MM.1S (cell line): ENCODE measurements around the gene FAM43A.
A peak's percentile ranks its signal among the peaks of the same experiment; 100 is the strongest.

Experiments
- DNase-seq: peaks from one replicate; pipeline ENCODE4 v3.0.0-alpha.2; 2015
- H2AFZ ChIP-seq: fragments of 300-600 bp; sonication (generic); 2 replicates; pipeline ENCODE4 v1.6.0; 2016; ENCODE audit warnings: antibody characterized with exemption, low read length
- H3F3A ChIP-seq: fragments of 300-600 bp; sonication (generic); 2 replicates; pipeline ENCODE4 v1.6.1; 2016; ENCODE audit warnings: mild to moderate bottlenecking, antibody characterized with exemption, low read length, moderate library complexity, mixed read lengths; ENCODE audit not compliant: insufficient read depth
- H3K27ac ChIP-seq: fragments of 300-600 bp; sonication (generic); 2 replicates; pipeline ENCODE4 v1.5.1; 2016; ENCODE audit warnings: mild to moderate bottlenecking, low read length
- H3K27me3 ChIP-seq: fragments of 300-600 bp; sonication (generic); replicated peaks from 2 replicates; pipeline ENCODE4 v1.6.0; 2016; ENCODE audit warnings: low read length; ENCODE audit not compliant: insufficient read depth
- H3K36me3 ChIP-seq: fragments of 300-600 bp; sonication (generic); replicated peaks from 2 replicates; pipeline ENCODE4 v1.6.1; 2016; ENCODE audit warnings: mild to moderate bottlenecking, low read length, mixed read lengths; ENCODE audit not compliant: insufficient read depth
- H3K4me1 ChIP-seq: fragments of 300-600 bp; sonication (generic); 2 replicates; pipeline ENCODE4 v1.6.1; 2016; ENCODE audit warnings: low read length, mixed read lengths
- H3K4me2 ChIP-seq: fragments of 300-600 bp; sonication (generic); 2 replicates; pipeline ENCODE4 v1.6.0; 2016; ENCODE audit warnings: low read depth, low read length
- H3K4me3 ChIP-seq: fragments of 300-600 bp; sonication (generic); 2 replicates; pipeline ENCODE4 v1.5.1; 2016; ENCODE audit warnings: low read length, mixed read lengths
- H3K79me2 ChIP-seq: fragments of 300-600 bp; sonication (generic); 2 replicates; pipeline ENCODE4 v1.6.1; 2016; ENCODE audit warnings: mixed run types, low read length, mixed read lengths
- H3K9ac ChIP-seq: fragments of 300-600 bp; sonication (generic); 2 replicates; pipeline ENCODE4 v1.6.1; 2016; ENCODE audit warnings: low read length, mixed read lengths
- H3K9me2 ChIP-seq: fragments of 300-600 bp; sonication (generic); replicated peaks from 2 replicates; pipeline ENCODE4 v1.6.1; 2016; ENCODE audit warnings: mild to moderate bottlenecking, low read length, mixed read lengths; ENCODE audit not compliant: insufficient read depth
- H3K9me3 ChIP-seq: fragments of 300-600 bp; sonication (generic); replicated peaks from 2 replicates; pipeline ENCODE4 v1.6.1; 2016; ENCODE audit warnings: mild to moderate bottlenecking, low read length, mixed read lengths; ENCODE audit not compliant: insufficient read depth
- H4K20me1 ChIP-seq: fragments of 300-600 bp; sonication (generic); 2 replicates; pipeline ENCODE4 v1.6.1; 2016; ENCODE audit warnings: mild to moderate bottlenecking, low read length, moderate library complexity, mixed read lengths; ENCODE audit not compliant: insufficient read depth
- CTCF ChIP-seq: fragments of 300-600 bp; sonication (generic); IDR thresholded peaks from 2 replicates; pipeline ENCODE4 v1.5.1; 2016; ENCODE audit warnings: antibody characterized with exemption, low read length, mixed read lengths
- EZH2 ChIP-seq: fragments of 300-600 bp; sonication (generic); optimal IDR thresholded peaks from 2 replicates; pipeline ENCODE3; 2017; ENCODE audit warnings: low read depth, mild to moderate bottlenecking, antibody characterized with exemption, low read length, mixed read lengths
- EZH2phosphoT487 ChIP-seq: fragments of 300-600 bp; sonication (generic); IDR thresholded peaks from 2 replicates; pipeline ENCODE4 v1.6.1; 2018; ENCODE audit warnings: antibody characterized with exemption, low read length

Gene FAM43A

GRCh38 chr3:194682694-194683310, 2.9 kb upstream of the FAM43A start:
- TF ChIP-seq CTCF (peak; percentile 98), EZH2phosphoT487 (no peak)
- H3K9ac ChIP-seq, result no peak overlapping the region
- no peak overlapping the region for H3K4me3 ChIP-seq
- peak; percentile 88 for DNase-seq
- peak overlapping the region; percentile 35 for H2AFZ ChIP-seq
- H3K9me3 ChIP-seq, result no peaks in the 10 kb centered on the region
- no peak overlapping the region for H3K27ac ChIP-seq
- H3K36me3 ChIP-seq, result no peaks in the 10 kb centered on the region
- H3F3A ChIP-seq, result peaks cover 3% of the 10 kb centered on the region; the same call in 1 of the 2 replicates
- H4K20me1 ChIP-seq, result no peaks in the 10 kb centered on the region
- H3K9me2 ChIP-seq, result no peaks in the 10 kb centered on the region
- H3K4me1 ChIP-seq, result peaks cover 29% of the 10 kb centered on the region
- H3K27me3 ChIP-seq, result peaks cover 10% of the 10 kb centered on the region; the same call in 1 of the 2 replicates
- no peaks in the 10 kb centered on the region for H3K79me2 ChIP-seq
- H3K4me2 ChIP-seq, result peak overlapping the region; percentile 34; the same call in 1 of the 2 replicates

GRCh38 chr3:194683380-194683779, 2.3 kb upstream of the FAM43A start:
- Histone ChIP-seq H3K79me2 (no peaks in the 10 kb centered on the region), H3K36me3 (no peaks in the 10 kb centered on the region), H3K4me1 (peaks cover 29% of the 10 kb centered on the region), H3K4me2 (peak overlapping the region; percentile 34; the same call in 1 of the 2 replicates), H3K4me3 (no peak overlapping the region), H3K27ac (no peak overlapping the region), H4K20me1 (no peaks in the 10 kb centered on the region), H3K9me2 (no peaks in the 10 kb centered on the region), H3F3A (peaks cover 3% of the 10 kb centered on the region; the same call in 1 of the 2 replicates), H3K9ac (no peak overlapping the region), H2AFZ (peak overlapping the region; percentile 35), H3K27me3 (peaks cover 10% of the 10 kb centered on the region; the same call in 1 of the 2 replicates), H3K9me3 (no peaks in the 10 kb centered on the region)
- TF ChIP-seq EZH2 (no peak), EZH2phosphoT487 (no peak), CTCF (no peak)
- DNase-seq, result no peak

- H3K9ac ChIP-seq, result peak overlapping the region; percentile 37; the same call in 1 of the 2 replicates
- H3K27ac ChIP-seq, result peak overlapping the region; percentile 13; the same call in 1 of the 2 replicates
- peak overlapping the region; percentile 62 for H3K4me3 ChIP-seq
- H3K79me2 ChIP-seq, result no peaks in the 10 kb centered on the region
- H3K4me2 ChIP-seq, result peak overlapping the region; percentile 99
- no peak for DNase-seq
- TF ChIP-seq EZH2phosphoT487 (no peak), CTCF (no peak), EZH2 (no peak)
- no peaks in the 10 kb centered on the region for H3K9me2 ChIP-seq
- peaks cover 3% of the 10 kb centered on the region; the same call in 1 of the 2 replicates for H3F3A ChIP-seq
- no peaks in the 10 kb centered on the region for H4K20me1 ChIP-seq
- peak overlapping the region; percentile 55; the same call in 1 of the 2 replicates for H2AFZ ChIP-seq
- H3K4me1 ChIP-seq, result peaks cover 29% of the 10 kb centered on the region
- no peaks in the 10 kb centered on the region for H3K36me3 ChIP-seq
- no peaks in the 10 kb centered on the region for H3K9me3 ChIP-seq
- H3K27me3 ChIP-seq, result peaks cover 10% of the 10 kb centered on the region; the same call in 1 of the 2 replicates
Observed at GRCh38 chr3:194685065-194685717, 492 bp upstream of the FAM43A start.
